ENCODE data around the gene DNAH14.

DNAH14 gene

DNA sequence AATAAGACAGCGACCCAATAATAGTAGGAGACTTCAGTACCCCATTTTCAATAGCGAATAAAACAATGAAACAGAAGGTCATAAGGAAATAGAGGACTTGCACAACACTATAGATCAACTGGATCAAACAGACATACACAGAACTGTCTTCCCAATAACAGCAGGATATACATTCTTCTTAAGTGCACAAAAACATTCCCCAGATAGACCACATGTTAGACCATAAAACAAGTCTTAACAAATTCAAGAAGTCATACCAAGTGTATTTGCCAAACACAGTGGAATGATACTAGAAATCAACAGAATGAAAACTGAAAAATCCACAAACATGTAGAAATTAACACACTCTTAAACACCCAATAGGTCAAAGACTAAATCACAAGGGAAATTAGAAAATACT is 420.4 kb downstream of the DNAH14 start:
- Histone ChIP-seq H3K9me3 (ENCODE audit: control insufficient read depth in 1 of 2, low read length in 2 of 2) (no peaks in the 10 kb centered on the region), H3K4me1 (ENCODE audit: control insufficient read depth in 1 of 2, insufficient read depth in 2 of 2, low read length in 2 of 2) (no peaks in the 10 kb centered on the region), H3K27me3 (ENCODE audit: low read depth, low read length) (no peaks in the 10 kb centered on the region), H3K4me3 (ENCODE audit: low read depth in 1 of 2, low read length in 2 of 2) (no peak overlapping the region), H3K27ac (ENCODE audit: low read length) (no peak overlapping the region), H3K36me3 (ENCODE audit: control insufficient read depth in 1 of 2, insufficient read depth in 2 of 2, low read length in 2 of 2) (no peaks in the 10 kb centered on the region)

DNA sequence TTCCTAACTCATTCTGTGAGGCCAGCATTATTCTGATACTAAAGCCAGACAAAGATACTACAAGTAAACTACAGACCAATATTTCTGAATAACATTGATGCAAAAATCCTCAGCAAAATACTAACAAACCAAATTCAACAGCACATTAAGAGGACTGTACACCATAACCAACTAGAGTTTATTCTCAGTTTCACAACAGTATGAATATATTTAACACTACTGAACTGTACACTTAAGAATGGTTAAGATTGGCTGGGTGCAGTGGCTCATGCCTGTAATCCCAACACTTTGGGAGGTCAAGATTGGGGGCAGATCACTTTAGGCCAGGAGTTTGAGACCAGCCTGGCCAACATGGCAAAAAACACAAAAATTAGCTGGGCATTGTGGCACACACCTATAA is 421.4 kb downstream of the DNAH14 start:
- H3K36me3 ChIP-seq (ENCODE audit: control insufficient read depth in 1 of 2, insufficient read depth in 2 of 2, low read length in 2 of 2) = no peaks in the 10 kb centered on the region
- H3K4me3 ChIP-seq (ENCODE audit: low read depth in 1 of 2, low read length in 2 of 2) = no peak overlapping the region
- H3K27ac ChIP-seq (ENCODE audit: low read length) = no peak overlapping the region
- H3K27me3 ChIP-seq (ENCODE audit: low read depth, low read length) = no peaks in the 10 kb centered on the region
- H3K4me1 ChIP-seq (ENCODE audit: control insufficient read depth in 1 of 2, insufficient read depth in 2 of 2, low read length in 2 of 2) = no peaks in the 10 kb centered on the region
- H3K9me3 ChIP-seq (ENCODE audit: control insufficient read depth in 1 of 2, low read length in 2 of 2) = no peaks in the 10 kb centered on the region

DNA sequence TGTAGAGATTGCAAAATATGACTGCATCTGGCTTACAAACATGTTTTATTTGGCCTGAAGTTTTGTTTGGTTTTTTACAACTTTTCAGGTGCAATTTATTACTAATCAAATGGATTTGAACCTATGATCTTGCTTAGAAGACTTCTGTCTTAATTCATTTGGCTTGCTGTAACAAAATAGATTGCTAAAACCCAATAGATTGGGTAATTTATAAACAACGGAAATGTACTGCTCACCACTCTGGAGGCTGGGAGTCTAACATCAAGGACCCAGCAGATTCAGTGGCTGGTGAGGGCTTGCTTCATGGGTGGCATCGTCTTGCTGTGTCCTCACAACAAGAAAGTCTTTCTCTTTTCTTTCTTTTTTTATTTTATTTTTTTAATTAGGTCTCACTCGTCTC is 425.4 kb downstream of the DNAH14 start:
- H3K4me3 ChIP-seq (ENCODE audit: low read depth in 1 of 2, low read length in 2 of 2) = no peak overlapping the region
- no peaks in the 10 kb centered on the region for H3K9me3 ChIP-seq (ENCODE audit: control insufficient read depth in 1 of 2, low read length in 2 of 2)
- no peaks in the 10 kb centered on the region for H3K27me3 ChIP-seq (ENCODE audit: low read depth, low read length)
- no peak overlapping the region for H3K27ac ChIP-seq (ENCODE audit: low read length)
- no peaks in the 10 kb centered on the region for H3K4me1 ChIP-seq (ENCODE audit: control insufficient read depth in 1 of 2, insufficient read depth in 2 of 2, low read length in 2 of 2)
- no peaks in the 10 kb centered on the region for H3K36me3 ChIP-seq (ENCODE audit: control insufficient read depth in 1 of 2, insufficient read depth in 2 of 2, low read length in 2 of 2)

DNA sequence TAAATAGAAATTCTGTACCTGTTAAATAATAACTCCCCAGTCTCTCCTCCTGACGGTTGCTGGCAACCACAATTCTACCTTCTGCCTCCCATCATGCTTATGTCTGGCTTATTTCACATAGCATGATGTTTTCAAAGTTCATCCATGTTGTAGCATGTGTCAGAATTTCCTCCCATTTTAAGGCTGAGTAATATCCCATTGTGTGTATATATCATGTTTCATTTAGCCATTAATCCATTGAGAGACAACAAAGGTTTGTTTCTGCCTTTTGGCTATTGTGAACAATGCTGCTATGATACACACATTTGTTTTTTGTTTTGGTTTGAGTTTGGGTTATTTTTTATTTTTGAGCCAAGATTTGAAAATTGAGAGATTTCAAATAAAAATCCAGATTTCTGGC is 426.4 kb downstream of the DNAH14 start:
- no peaks in the 10 kb centered on the region for H3K27me3 ChIP-seq (ENCODE audit: low read depth, low read length)
- H3K4me1 ChIP-seq (ENCODE audit: control insufficient read depth in 1 of 2, insufficient read depth in 2 of 2, low read length in 2 of 2) = no peaks in the 10 kb centered on the region
- no peaks in the 10 kb centered on the region for H3K36me3 ChIP-seq (ENCODE audit: control insufficient read depth in 1 of 2, insufficient read depth in 2 of 2, low read length in 2 of 2)
- no peak overlapping the region for H3K27ac ChIP-seq (ENCODE audit: low read length)
- no peaks in the 10 kb centered on the region for H3K9me3 ChIP-seq (ENCODE audit: control insufficient read depth in 1 of 2, low read length in 2 of 2)
- no peak overlapping the region for H3K4me3 ChIP-seq (ENCODE audit: low read depth in 1 of 2, low read length in 2 of 2)

DNA sequence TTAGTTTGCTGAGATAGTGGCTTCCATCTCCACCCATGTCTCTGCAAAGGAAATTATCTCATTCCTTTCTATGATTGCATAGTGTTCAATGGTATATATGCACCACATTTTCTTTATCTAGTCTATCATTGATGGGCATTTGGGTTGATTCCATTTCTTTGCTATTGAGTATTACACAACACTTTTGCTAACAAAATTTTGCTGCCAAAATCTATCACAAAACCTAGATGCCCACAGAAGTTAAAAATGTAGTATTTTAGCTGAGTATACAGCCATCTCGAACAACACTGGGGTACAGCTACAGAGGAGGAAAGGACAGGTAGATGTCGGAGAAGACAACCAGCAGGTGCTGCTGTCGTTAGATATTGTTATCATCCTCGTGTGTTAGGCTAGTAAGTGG is 430.6 kb downstream of the DNAH14 start:
- no peaks in the 10 kb centered on the region for H3K27me3 ChIP-seq (ENCODE audit: low read depth, low read length)

DNA sequence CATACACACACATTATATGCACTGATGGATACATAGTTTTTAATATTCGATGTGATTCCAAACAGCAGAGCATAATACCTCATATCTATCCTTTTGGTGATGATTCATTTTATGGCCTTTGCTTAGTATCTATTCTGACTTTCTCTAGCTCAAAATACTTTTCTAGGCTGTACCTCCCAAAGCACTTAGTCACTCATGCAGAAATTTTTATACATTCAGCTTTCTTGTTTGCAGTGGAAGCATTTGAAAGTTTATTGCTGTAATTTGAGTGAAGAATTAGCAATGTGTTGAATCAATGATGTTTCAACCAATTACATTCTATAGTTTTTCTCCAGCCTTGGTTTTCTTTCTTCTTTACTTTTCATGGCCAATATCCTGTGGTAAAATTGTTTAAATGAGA is 431.7 kb downstream of the DNAH14 start:
- Histone ChIP-seq H3K4me1 (ENCODE audit: control insufficient read depth in 1 of 2, insufficient read depth in 2 of 2, low read length in 2 of 2) (no peaks in the 10 kb centered on the region), H3K27me3 (ENCODE audit: low read depth, low read length) (no peaks in the 10 kb centered on the region), H3K27ac (ENCODE audit: low read length) (no peak overlapping the region), H3K4me3 (ENCODE audit: low read depth in 1 of 2, low read length in 2 of 2) (no peak overlapping the region), H3K36me3 (ENCODE audit: control insufficient read depth in 1 of 2, insufficient read depth in 2 of 2, low read length in 2 of 2) (no peaks in the 10 kb centered on the region), H3K9me3 (ENCODE audit: control insufficient read depth in 1 of 2, low read length in 2 of 2) (no peaks in the 10 kb centered on the region)

More for the DNA sequence above, 430.6 kb downstream of the DNAH14 start:
- Histone ChIP-seq H3K36me3 (ENCODE audit: control insufficient read depth in 1 of 2, insufficient read depth in 2 of 2, low read length in 2 of 2) (no peaks in the 10 kb centered on the region), H3K4me1 (ENCODE audit: control insufficient read depth in 1 of 2, insufficient read depth in 2 of 2, low read length in 2 of 2) (no peaks in the 10 kb centered on the region), H3K9me3 (ENCODE audit: control insufficient read depth in 1 of 2, low read length in 2 of 2) (no peaks in the 10 kb centered on the region), H3K4me3 (ENCODE audit: low read depth in 1 of 2, low read length in 2 of 2) (no peak overlapping the region), H3K27ac (ENCODE audit: low read length) (no peak overlapping the region)

DNA sequence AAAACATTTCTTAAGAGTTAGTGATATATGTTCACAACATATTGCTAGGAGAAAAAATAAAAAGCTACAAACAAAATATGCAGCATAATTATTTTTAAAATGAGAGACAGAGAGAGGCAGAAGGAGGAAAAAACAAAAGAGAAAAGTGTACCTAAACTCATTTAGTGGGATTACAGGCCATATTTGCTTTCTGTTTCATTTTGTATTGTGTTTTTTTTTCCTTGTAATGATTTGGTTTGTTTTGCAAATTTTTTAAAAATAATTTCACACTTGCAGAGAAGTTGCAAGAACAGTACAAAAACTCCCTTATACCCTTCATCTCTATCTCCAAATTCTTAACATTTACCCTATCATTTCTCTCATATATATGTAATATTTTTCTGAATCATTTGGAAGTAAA is 433.3 kb downstream of the DNAH14 start:
- Histone ChIP-seq H3K4me3 (ENCODE audit: low read depth in 1 of 2, low read length in 2 of 2) (no peak overlapping the region), H3K36me3 (ENCODE audit: control insufficient read depth in 1 of 2, insufficient read depth in 2 of 2, low read length in 2 of 2) (no peaks in the 10 kb centered on the region), H3K9me3 (ENCODE audit: control insufficient read depth in 1 of 2, low read length in 2 of 2) (no peaks in the 10 kb centered on the region), H3K27me3 (ENCODE audit: low read depth, low read length) (no peaks in the 10 kb centered on the region), H3K27ac (ENCODE audit: low read length) (no peak overlapping the region), H3K4me1 (ENCODE audit: control insufficient read depth in 1 of 2, insufficient read depth in 2 of 2, low read length in 2 of 2) (no peaks in the 10 kb centered on the region)

DNA sequence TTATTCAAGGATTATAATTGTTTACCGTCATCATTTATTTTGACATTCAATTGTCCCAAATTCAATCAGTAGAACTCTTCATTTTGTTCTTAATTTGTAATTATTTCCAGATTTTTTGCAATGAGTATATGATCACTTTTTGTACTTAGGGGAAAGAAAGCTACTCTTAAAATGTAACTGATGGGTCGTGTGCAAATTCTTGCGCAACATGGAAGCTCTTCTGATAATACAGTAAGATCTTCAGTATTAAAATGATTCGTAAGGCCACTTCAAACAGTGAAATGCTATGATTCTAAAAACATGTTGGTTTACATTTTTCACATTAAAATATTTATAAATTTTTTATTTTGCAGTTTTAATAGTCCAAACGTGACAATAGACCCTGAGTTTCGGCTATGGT is 435.0 kb downstream of the DNAH14 start:
- Histone ChIP-seq H3K36me3 (ENCODE audit: control insufficient read depth in 1 of 2, insufficient read depth in 2 of 2, low read length in 2 of 2) (no peaks in the 10 kb centered on the region), H3K4me3 (ENCODE audit: low read depth in 1 of 2, low read length in 2 of 2) (no peak overlapping the region), H3K4me1 (ENCODE audit: control insufficient read depth in 1 of 2, insufficient read depth in 2 of 2, low read length in 2 of 2) (no peaks in the 10 kb centered on the region), H3K27ac (ENCODE audit: low read length) (no peak overlapping the region), H3K9me3 (ENCODE audit: control insufficient read depth in 1 of 2, low read length in 2 of 2) (no peaks in the 10 kb centered on the region), H3K27me3 (ENCODE audit: low read depth, low read length) (no peaks in the 10 kb centered on the region)

DNA sequence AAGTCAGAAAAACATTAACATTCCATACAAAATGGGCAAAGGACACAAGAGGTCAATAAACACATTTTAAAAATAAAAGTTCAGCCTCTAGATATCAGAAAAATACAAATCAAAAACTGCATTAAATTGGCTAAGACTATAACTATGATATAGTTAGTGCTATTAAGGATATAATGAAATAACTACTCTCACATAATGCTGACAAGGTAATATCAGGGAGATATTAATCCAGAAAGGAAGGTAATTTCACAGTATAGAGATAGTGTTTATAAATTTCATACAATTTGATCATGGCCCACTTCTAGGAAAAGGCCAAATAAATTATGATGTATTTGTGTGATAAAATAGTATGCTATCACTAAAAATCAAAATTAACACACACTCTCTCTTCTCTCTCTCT is 436.5 kb downstream of the DNAH14 start:
- Histone ChIP-seq H3K36me3 (ENCODE audit: control insufficient read depth in 1 of 2, insufficient read depth in 2 of 2, low read length in 2 of 2) (no peaks in the 10 kb centered on the region), H3K4me1 (ENCODE audit: control insufficient read depth in 1 of 2, insufficient read depth in 2 of 2, low read length in 2 of 2) (no peaks in the 10 kb centered on the region), H3K4me3 (ENCODE audit: low read depth in 1 of 2, low read length in 2 of 2) (no peak overlapping the region), H3K27ac (ENCODE audit: low read length) (no peak overlapping the region), H3K27me3 (ENCODE audit: low read depth, low read length) (no peaks in the 10 kb centered on the region), H3K9me3 (ENCODE audit: control insufficient read depth in 1 of 2, low read length in 2 of 2) (no peaks in the 10 kb centered on the region)

DNA sequence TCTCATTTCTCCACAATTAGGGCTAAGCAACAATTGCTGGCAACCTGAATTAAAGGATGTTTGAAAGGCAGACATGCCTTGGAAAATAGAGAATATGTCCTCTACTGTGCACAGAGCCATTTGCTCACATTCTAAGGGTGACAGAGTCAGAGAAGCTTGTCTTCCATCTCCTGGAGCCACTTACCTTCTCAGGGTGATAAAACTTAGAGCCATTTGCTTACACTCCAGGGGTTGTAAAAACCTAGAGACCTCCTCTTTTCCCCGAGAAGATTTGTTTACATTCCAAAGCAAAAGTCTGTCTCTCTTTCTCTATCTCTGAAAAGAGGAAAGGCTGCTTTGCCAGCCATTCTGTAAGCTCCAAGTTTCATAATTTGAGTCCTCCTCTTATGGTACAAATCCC is 437.1 kb downstream of the DNAH14 start:
- Histone ChIP-seq H3K27ac (ENCODE audit: low read length) (no peak overlapping the region), H3K9me3 (ENCODE audit: control insufficient read depth in 1 of 2, low read length in 2 of 2) (no peaks in the 10 kb centered on the region), H3K4me1 (ENCODE audit: control insufficient read depth in 1 of 2, insufficient read depth in 2 of 2, low read length in 2 of 2) (no peaks in the 10 kb centered on the region), H3K27me3 (ENCODE audit: low read depth, low read length) (no peaks in the 10 kb centered on the region), H3K4me3 (ENCODE audit: low read depth in 1 of 2, low read length in 2 of 2) (no peak overlapping the region), H3K36me3 (ENCODE audit: control insufficient read depth in 1 of 2, insufficient read depth in 2 of 2, low read length in 2 of 2) (no peaks in the 10 kb centered on the region)

DNA sequence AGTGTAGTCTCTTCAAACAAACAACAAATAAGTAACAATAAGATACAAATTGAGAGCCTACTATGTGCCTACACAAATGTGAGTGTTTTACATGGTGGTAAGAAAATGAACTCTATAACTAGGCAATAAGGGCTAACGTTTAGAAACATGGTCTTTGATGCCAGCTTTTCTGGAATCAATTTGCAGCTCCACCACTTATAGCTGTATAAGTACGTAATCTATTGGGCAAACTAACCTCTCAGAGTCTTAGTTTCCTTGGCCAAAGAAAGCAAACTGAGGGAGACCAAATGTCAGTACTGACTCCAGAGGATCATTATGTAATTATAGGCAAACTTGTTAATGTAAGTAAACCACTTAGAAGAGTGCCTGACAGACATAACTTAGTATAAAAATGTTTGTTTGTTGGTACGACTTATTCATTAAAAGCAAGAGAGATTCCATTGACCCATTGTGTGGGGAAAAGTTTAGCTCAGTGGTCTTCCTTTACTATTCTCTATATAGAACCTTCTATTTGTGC is 438.6 kb downstream of the DNAH14 start:
- Histone ChIP-seq H3K27me3 (ENCODE audit: low read depth, low read length) (no peaks in the 10 kb centered on the region), H3K27ac (ENCODE audit: low read length) (no peak overlapping the region), H3K9me3 (ENCODE audit: control insufficient read depth in 1 of 2, low read length in 2 of 2) (no peaks in the 10 kb centered on the region), H3K4me1 (ENCODE audit: control insufficient read depth in 1 of 2, insufficient read depth in 2 of 2, low read length in 2 of 2) (no peaks in the 10 kb centered on the region), H3K36me3 (ENCODE audit: control insufficient read depth in 1 of 2, insufficient read depth in 2 of 2, low read length in 2 of 2) (no peaks in the 10 kb centered on the region), H3K4me3 (ENCODE audit: low read depth in 1 of 2, low read length in 2 of 2) (no peak overlapping the region)

DNA sequence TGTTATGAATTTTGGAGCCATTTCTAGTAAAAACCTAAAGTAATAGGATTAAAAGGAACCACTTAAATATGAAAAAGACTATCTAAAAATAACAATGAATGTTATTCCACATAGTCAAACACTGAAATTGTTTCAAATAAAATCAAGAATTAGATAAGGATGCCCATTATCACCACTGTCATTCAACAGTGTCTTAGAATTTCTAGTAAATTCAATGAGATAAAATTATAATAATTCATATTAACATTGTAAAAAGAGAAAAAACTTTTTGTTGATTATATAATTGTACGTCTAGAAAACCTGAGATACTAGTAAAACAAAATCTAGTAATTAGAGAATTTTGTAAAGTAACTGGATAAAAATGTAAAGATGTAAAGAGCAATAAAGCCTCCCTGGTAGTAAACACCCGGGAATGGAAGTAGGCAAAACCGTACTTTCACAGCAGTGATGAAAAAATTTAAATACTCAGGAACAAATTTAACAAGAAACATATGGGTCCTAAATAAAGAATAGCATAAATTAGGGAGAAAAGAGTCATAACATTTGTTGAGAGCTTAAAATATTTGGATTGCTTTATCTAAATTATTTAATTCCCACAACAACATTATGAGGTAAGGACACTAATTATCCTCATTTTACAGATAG is 442.0 kb downstream of the DNAH14 start:
- no peaks in the 10 kb centered on the region for H3K9me3 ChIP-seq (ENCODE audit: control insufficient read depth in 1 of 2, low read length in 2 of 2)
- H3K27ac ChIP-seq (ENCODE audit: low read length) = no peak overlapping the region
- no peaks in the 10 kb centered on the region for H3K27me3 ChIP-seq (ENCODE audit: low read depth, low read length)
- H3K36me3 ChIP-seq (ENCODE audit: control insufficient read depth in 1 of 2, insufficient read depth in 2 of 2, low read length in 2 of 2) = no peaks in the 10 kb centered on the region
- no peaks in the 10 kb centered on the region for H3K4me1 ChIP-seq (ENCODE audit: control insufficient read depth in 1 of 2, insufficient read depth in 2 of 2, low read length in 2 of 2)
- no peak overlapping the region for H3K4me3 ChIP-seq (ENCODE audit: low read depth in 1 of 2, low read length in 2 of 2)

Data from muscle layer of duodenum (tissue), 2 donors.